ENCODE measurements around the gene CAMK2N1.

CAMK2N1 gene

DNA sequence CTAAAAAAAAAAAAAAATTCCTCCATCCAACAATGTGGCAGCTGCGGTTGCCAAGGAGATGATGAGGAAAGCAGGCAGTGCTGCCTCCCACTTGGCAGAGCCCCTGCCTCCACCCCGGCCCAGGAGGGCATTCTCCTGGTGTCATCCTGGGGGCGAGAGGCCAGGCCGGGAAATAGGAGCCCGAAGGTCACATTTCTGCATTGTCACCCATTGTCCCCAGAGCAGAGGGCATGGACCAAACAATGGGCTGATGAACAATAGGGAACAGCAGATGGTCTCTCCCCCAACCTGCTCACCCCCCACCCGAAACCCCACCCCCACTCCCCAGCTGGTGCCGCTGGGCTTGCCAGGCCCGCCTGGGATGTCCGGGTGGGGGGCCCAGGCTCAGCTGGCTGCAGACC, 37.3 kb downstream of the CAMK2N1 start:
- TF ChIP-seq, protein P1, sequence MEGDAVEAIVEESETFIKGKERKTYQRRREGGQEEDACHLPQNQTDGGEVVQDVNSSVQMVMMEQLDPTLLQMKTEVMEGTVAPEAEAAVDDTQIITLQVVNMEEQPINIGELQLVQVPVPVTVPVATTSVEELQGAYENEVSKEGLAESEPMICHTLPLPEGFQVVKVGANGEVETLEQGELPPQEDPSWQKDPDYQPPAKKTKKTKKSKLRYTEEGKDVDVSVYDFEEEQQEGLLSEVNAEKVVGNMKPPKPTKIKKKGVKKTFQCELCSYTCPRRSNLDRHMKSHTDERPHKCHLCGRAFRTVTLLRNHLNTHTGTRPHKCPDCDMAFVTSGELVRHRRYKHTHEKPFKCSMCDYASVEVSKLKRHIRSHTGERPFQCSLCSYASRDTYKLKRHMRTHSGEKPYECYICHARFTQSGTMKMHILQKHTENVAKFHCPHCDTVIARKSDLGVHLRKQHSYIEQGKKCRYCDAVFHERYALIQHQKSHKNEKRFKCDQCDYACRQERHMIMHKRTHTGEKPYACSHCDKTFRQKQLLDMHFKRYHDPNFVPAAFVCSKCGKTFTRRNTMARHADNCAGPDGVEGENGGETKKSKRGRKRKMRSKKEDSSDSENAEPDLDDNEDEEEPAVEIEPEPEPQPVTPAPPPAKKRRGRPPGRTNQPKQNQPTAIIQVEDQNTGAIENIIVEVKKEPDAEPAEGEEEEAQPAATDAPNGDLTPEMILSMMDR (IDR thresholded peaks at IDR 0.05; ENCODE audit: extremely low read depth, missing control alignments), result no peak

DNA sequence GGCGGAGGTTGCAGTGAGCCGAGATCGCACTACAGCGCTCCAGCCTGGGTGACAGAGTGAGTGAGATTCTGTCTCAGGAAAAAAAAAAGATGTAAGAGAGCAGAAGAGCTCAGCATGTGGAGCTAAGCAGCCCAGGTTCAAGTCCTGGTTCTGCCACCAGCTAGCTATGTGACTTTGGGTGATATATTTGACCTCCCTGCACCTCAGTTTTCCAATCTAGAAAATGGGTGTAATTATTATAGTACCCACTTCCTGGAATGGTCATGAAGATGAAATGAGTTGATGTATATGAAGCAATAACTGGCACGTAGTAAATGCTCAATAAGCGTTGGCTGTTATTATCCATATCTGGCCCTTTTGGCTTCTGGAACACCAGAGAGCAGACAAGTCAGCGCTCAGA, 38.2 kb downstream of the CAMK2N1 start:
- TF ChIP-seq, protein P1 (IDR thresholded peaks at IDR 0.05; ENCODE audit: extremely low read depth, missing control alignments), result no peak
- DNase-seq (ENCODE audit: low spot score), result no peak

More for the DNA sequence above, 37.3 kb downstream of the CAMK2N1 start:
- DNase-seq (ENCODE audit: low spot score), result no peak

DNA sequence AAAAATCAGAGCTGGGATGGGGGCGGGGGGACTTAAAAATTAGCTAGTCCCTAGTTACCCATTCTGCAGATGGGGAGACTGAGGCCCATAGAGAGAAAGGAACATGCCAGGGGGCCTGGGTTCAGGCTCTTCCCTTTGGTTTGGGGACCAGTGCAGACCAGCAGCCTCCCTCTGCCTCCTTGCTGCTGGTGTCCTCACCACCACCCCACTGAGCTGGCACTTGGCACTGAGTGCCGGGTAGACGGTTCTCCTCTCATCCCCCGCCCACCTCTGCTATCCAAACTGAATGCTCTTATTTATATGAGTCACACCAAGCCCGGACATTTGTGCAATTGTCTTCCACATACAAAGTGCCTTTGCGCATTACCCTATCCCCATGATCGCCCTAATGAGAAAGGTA, 39.2 kb downstream of the CAMK2N1 start:
- no peak for DNase-seq (ENCODE audit: low spot score)
- TF ChIP-seq, protein P1 (IDR thresholded peaks at IDR 0.05; ENCODE audit: extremely low read depth, missing control alignments), result no peak

DNA sequence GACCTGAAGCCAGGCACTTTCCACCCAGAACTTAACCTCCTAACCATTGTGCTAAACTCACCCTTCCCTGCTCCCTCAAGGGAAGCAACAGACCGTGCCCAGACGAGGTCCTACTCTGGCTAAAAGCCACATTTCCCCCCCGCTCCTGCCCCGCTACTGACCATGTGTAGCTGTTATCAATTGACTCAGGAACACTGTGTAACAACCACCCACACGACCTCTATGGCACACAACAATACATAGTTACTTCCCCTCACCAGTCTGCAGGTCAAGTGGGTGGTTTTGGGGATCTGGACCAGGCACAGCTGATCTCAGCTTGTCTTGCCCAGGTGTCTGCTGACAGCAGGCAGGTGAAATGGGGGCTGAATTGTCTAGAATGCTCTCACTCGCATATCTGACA, 40.1 kb downstream of the CAMK2N1 start:
- no peak for DNase-seq (ENCODE audit: low spot score)
- TF ChIP-seq, protein P1 (IDR thresholded peaks at IDR 0.05; ENCODE audit: extremely low read depth, missing control alignments), result no peak

DNA sequence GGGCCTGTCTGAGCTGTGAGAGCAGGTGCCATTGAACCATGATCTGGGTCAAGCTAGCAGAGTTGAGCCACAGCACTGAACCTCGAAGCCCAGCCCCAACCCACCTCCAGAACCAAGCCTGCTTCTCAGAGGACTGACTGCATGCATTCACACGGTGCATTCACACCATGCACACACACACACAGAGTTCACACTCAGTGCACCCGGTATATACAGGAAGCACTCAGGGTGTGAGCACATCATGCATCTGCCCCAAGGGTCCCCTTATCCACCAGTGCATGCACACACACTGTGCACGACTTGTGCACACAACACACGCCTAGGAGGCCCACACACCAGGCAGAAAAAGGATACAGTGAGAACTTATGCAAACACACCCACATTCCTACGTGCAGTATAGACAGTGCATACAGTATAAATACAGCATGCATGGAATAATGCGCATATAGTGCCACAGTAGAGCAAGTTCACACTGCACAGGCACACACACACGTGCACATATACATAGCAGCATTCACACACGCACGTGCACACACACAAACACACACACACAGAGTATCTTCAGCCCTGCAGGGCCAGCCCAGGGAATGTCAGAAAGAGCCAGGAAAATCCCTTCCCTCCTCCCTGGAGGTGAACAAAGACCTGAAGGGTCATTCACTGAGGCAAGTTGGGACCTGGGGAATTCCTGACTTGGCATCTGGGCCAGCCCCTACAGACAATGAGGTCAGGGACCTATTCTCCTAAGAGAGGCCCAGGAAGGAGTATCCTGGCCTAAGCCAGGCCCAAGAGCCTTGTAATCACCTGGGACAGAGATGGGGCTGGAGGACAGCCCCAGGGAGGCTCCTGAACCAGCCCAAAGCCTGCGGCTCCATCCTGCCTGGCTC, 42.1 kb downstream of the CAMK2N1 start:
- DNase-seq (ENCODE audit: low spot score), result no peak
- TF ChIP-seq, protein P1 (IDR thresholded peaks at IDR 0.05; ENCODE audit: extremely low read depth, missing control alignments), result no peak

DNA sequence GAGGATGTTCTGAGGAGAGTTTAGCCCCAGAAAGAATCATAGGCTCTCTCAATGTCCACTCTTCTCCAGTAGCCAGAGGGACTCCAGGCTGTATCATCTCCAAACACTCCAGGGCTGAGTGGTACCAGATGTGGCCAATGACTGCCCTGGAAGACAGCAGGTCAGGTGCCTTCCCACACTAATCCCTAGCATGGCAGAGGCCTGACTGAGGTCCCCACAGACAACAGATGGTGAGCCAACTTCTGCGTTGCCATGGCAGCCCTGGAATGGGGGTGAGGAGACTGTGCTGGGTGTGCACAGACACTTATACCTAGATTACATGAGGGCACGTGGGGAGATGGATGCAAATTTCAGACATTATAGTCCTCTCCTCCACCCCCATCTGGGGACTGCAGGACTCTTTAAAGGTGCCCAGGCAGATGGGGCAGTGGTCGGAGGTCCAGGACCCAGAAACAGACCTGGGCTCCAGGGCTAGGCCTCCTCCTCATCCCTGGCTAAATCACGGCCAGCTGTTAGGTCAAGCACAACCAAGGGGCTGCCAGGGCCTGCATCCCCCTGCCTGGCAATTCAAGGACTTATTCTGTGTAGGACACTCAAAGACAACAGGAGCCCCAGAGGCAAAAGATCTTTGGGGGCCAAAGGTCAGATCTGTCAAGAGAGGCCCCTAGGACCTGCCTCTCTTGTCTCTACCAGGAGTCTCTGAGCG, 42.9 kb downstream of the CAMK2N1 start:
- TF ChIP-seq, protein P1 (IDR thresholded peaks at IDR 0.05; ENCODE audit: extremely low read depth, missing control alignments), result no peak
- DNase-seq (ENCODE audit: low spot score), result no peak

DNA sequence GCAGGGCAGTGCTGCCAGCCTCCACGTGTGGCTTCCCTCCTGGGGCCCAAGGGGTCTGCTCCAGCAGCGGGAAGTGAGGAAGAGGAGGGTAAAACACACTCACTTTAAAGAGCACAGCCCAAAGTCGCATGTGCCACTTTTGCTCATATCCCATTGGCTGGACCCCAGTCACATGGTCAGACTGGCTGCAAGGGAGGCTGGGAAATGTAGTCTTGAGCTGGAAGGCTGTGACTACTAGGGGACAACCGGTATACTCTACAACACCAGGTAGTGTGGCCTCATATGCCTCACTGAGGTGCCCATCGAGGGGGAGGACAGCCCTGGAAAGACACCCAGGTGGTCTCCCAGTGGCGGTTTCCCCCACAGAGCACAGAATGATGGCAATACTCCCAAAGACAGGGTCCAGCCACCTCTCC, 45.2 kb downstream of the CAMK2N1 start:
- TF ChIP-seq, protein P1 (IDR thresholded peaks at IDR 0.05; ENCODE audit: extremely low read depth, missing control alignments), result no peak

More for the DNA sequence above, 45.2 kb downstream of the CAMK2N1 start:
- peak; percentile 73 for DNase-seq (ENCODE audit: low spot score)

Data from GM20000 (cell line).